ENCODE measurements around the gene RBP3. TPM values are rescaled to one million over a fixed set of nuclear protein-coding genes. Genes with fewer than 3 reads are reported as not detected.

RBP3 gene
- total RNA-seq, 2 donors from 2014 or later = not detected

DNA sequence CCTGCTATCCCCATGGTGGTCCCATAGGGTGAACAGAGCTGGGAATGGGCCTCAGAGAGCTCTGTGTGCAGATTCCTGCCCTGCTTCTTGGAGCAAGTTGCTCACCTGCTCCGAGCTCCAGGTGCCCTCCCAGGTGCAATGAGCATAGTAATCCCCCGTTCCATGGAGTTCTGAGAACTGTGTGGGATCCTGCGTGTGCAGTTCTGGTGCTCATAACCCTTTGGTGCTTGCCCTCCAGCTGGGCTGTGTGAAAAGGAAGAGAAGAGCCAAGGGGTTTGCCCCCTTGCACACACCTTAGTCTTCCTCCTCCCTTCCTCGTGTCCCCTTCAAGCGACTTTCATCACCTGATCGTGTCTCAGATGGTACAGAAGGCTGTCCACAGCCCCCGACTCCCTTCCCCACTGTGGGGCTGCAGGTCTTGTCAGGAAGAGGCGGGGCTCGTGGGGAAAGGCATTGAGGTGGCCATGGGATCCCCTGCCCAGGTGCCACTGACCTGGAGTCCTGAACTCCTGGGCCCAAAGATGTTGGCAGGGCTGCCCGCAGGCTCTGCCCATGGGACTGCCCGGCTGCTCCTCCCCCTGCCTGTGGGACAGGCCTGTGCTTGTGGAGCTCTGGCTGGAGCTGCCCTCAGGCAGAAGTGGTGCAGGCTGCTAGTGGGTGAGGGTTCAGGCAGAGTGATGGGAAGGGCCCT is 57.8 kb downstream of the RBP3 start:
- Histone ChIP-seq H3K4me1 (ENCODE audit: control insufficient read depth, insufficient read depth, low read length) (peaks cover 12% of the 10 kb centered on the region), H3K36me3 (ENCODE audit: control insufficient read depth, insufficient read depth, low read length) (no peaks in the 10 kb centered on the region), H3K9me3 (ENCODE audit: control insufficient read depth, low read length) (no peaks in the 10 kb centered on the region), H3K9ac (ENCODE audit: extremely low read depth, low read length, poor library complexity, severe bottlenecking) (no peak overlapping the region), H3K27me3 (ENCODE audit: control insufficient read depth, insufficient read depth, low read length, poor library complexity, severe bottlenecking) (no peaks in the 10 kb centered on the region), H3K27ac (ENCODE audit: low read depth, low read length) (no peak overlapping the region), H3K4me3 (ENCODE audit: low read length) (no peak overlapping the region)
- H3K9me3 Mint-ChIP-seq = no peaks in the 10 kb centered on the region
- peaks cover 10% of the 10 kb centered on the region for H3K27me3 Mint-ChIP-seq (ENCODE audit: insufficient read depth)
- TF ChIP-seq, protein P1, sequence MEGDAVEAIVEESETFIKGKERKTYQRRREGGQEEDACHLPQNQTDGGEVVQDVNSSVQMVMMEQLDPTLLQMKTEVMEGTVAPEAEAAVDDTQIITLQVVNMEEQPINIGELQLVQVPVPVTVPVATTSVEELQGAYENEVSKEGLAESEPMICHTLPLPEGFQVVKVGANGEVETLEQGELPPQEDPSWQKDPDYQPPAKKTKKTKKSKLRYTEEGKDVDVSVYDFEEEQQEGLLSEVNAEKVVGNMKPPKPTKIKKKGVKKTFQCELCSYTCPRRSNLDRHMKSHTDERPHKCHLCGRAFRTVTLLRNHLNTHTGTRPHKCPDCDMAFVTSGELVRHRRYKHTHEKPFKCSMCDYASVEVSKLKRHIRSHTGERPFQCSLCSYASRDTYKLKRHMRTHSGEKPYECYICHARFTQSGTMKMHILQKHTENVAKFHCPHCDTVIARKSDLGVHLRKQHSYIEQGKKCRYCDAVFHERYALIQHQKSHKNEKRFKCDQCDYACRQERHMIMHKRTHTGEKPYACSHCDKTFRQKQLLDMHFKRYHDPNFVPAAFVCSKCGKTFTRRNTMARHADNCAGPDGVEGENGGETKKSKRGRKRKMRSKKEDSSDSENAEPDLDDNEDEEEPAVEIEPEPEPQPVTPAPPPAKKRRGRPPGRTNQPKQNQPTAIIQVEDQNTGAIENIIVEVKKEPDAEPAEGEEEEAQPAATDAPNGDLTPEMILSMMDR (conservative IDR thresholded peaks at IDR 0.05) = no peak
- WGBS, 2 experiments (ENCODE audit: insufficient coverage in 1 of 2, insufficient read length in 1 of 2) = 88 to 96% methylated on average over 7 to 11 of the region's 11 CpGs
- peaks cover 33% of the 10 kb centered on the region for H3K4me1 Mint-ChIP-seq
- no peak overlapping the region for H3K27ac Mint-ChIP-seq
- no peak overlapping the region for H3K4me3 Mint-ChIP-seq
- no peaks in the 10 kb centered on the region for H3K36me3 Mint-ChIP-seq (ENCODE audit: low read depth)
- no peak for DNase-seq

DNA sequence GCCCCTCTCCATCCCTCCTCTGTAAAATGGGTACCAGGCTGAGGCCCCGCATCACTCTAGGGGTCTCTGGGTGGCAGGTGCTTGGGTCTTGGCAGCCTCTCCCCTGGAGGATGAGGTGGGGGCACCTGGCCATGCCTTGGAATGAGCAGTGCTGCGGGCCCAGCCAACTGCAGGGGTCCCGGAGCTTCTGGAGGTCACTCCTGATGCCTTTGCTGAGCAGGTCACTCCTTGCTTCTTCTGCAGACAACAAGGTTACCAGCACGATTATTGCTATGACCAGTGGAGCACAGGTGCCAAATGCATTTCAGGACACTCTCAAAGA is 58.3 kb downstream of the RBP3 start:
- Mint-ChIP-seq H3K4me3 (no peak overlapping the region), H3K36me3 (ENCODE audit: low read depth) (no peaks in the 10 kb centered on the region), H3K27me3 (ENCODE audit: insufficient read depth) (peaks cover 8% of the 10 kb centered on the region), H3K27ac (no peak overlapping the region), H3K9me3 (no peaks in the 10 kb centered on the region), H3K4me1 (peaks cover 33% of the 10 kb centered on the region)
- no peak overlapping the region for H3K4me3 ChIP-seq (ENCODE audit: low read length)
- H3K4me1 ChIP-seq (ENCODE audit: control insufficient read depth, insufficient read depth, low read length) = peaks cover 12% of the 10 kb centered on the region
- H3K9me3 ChIP-seq (ENCODE audit: control insufficient read depth, low read length) = no peaks in the 10 kb centered on the region
- H3K36me3 ChIP-seq (ENCODE audit: control insufficient read depth, insufficient read depth, low read length) = no peaks in the 10 kb centered on the region
- TF ChIP-seq, protein P1 (conservative IDR thresholded peaks at IDR 0.05) = no peak
- H3K9ac ChIP-seq (ENCODE audit: extremely low read depth, low read length, poor library complexity, severe bottlenecking) = no peak overlapping the region
- 91 to 93% methylated on average over 3 to 4 of the region's 4 CpGs for WGBS, 2 experiments (ENCODE audit: insufficient coverage in 1 of 2, insufficient read length in 1 of 2)
- DNase-seq = no peak
- no peaks in the 10 kb centered on the region for H3K27me3 ChIP-seq (ENCODE audit: control insufficient read depth, insufficient read depth, low read length, poor library complexity, severe bottlenecking)
- no peak overlapping the region for H3K27ac ChIP-seq (ENCODE audit: low read depth, low read length)

DNA sequence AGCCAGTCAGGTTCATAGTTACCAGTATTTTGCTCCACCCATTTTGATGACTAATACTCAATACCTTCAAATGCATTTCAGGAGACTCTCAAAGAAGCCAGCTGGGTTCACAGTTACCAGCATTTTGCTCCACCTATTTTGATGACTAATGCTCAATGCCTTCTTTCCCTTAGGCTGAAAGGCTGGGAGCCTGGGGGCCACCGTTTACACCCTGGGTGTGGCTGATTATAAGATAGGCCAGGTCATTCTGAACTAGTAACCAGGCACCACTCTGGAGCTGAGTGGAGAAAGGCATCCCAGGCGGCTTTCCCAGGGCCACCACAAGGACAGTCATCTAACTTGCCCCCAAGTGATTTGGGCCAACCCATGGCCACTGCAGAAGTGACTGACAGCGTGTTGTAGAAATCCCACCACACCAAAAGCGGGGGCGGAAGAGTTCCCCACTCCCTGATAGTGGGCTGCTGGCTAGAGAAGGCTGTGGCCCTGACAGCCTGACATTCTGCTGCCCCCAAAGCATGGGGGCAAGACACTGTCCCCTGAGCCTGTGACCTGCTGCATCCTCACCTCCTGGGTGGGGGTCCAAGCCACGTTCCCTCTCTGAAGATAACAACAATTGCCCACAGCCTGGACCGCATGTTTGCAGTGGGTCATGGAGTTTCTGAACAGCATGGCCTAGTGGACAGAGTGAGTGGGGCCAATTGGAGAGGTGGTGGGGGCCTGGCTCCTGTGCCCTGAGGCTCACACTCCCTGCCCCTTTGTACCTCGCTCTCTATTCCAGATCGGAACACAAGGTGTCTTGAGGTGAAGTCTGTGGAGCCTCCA is 58.9 kb downstream of the RBP3 start:
- Mint-ChIP-seq H3K4me1 (peaks cover 27% of the 10 kb centered on the region), H3K27ac (no peak overlapping the region), H3K27me3 (ENCODE audit: insufficient read depth) (peaks cover 10% of the 10 kb centered on the region), H3K36me3 (ENCODE audit: low read depth) (no peaks in the 10 kb centered on the region), H3K4me3 (no peak overlapping the region), H3K9me3 (no peaks in the 10 kb centered on the region)
- Histone ChIP-seq H3K9ac (ENCODE audit: extremely low read depth, low read length, poor library complexity, severe bottlenecking) (no peak overlapping the region), H3K36me3 (ENCODE audit: control insufficient read depth, insufficient read depth, low read length) (no peaks in the 10 kb centered on the region), H3K4me1 (ENCODE audit: control insufficient read depth, insufficient read depth, low read length) (peaks cover 8% of the 10 kb centered on the region), H3K27me3 (ENCODE audit: control insufficient read depth, insufficient read depth, low read length, poor library complexity, severe bottlenecking) (no peaks in the 10 kb centered on the region), H3K27ac (ENCODE audit: low read depth, low read length) (no peak overlapping the region), H3K4me3 (ENCODE audit: low read length) (no peak overlapping the region), H3K9me3 (ENCODE audit: control insufficient read depth, low read length) (no peaks in the 10 kb centered on the region)
- TF ChIP-seq, protein P1 (conservative IDR thresholded peaks at IDR 0.05) = no peak
- peak; percentile 77 for DNase-seq
- 80 to 85% methylated on average over 4 to 9 of the region's 9 CpGs for WGBS, 2 experiments (ENCODE audit: insufficient coverage in 1 of 2, insufficient read length in 1 of 2)

Other genes with a start within 250 kb of the RBP3 start
- not detected for gene GDF10, start 48.2 kb upstream of the RBP3 start, total RNA-seq
- gene GDF2, start 25.9 kb upstream of the RBP3 start, total RNA-seq = not detected
- gene ZNF488, start 35.9 kb downstream of the RBP3 start, total RNA-seq = 1 to 10 TPM in 1 of 2 donors, under 1 TPM in 1; 0.53 to 1.2 TPM
- gene ANXA8, start 135.8 kb downstream of the RBP3 start, total RNA-seq = under 1 TPM; 0.33 to 0.37 TPM
- gene FAM25G, start 143.3 kb downstream of the RBP3 start, total RNA-seq = not detected
- 10 to 100 TPM; 14.4 to 17.0 TPM for gene AGAP9, start 175.3 kb downstream of the RBP3 start, total RNA-seq

All from endodermal cell (in vitro differentiated cells).